HEK293 (cell line): Measurements from ENCODE around the gene CEACAM19.

ENCODE experiments used
- BCL11B ChIP-seq: fragments of 450-650 bp; formaldehyde crosslinking; IDR thresholded peaks from 2 replicates; pipeline ENCODE4 v1.5.1; 2016; ENCODE audit warnings: low read depth, missing biosample characterization, missing genetic modification characterization
- KLF10 ChIP-seq: fragments of 450-650 bp; IDR thresholded peaks from 2 replicates; pipeline ENCODE4 v1.5.1; 2018; ENCODE audit warnings: missing biosample characterization, mild to moderate bottlenecking, missing genetic modification characterization
- MYNN ChIP-seq: fragments of 450-650 bp; formaldehyde crosslinking; IDR thresholded peaks from 2 replicates; pipeline ENCODE4 v1.5.1; 2016; ENCODE audit warnings: missing biosample characterization, missing genetic modification characterization, borderline replicate concordance
- MZF1 ChIP-seq: fragments of 450-650 bp; formaldehyde crosslinking; IDR thresholded peaks from 2 replicates; pipeline ENCODE4 v1.5.1; 2017; ENCODE audit warnings: missing biosample characterization, missing genetic modification characterization, borderline replicate concordance
- PRDM1 ChIP-seq: fragments of 450-650 bp; formaldehyde crosslinking; IDR thresholded peaks from 2 replicates; pipeline ENCODE4; 2016; ENCODE audit warnings: missing biosample characterization, missing genetic modification characterization
- PRDM10 ChIP-seq: fragments of 450-650 bp; formaldehyde crosslinking; IDR thresholded peaks from 2 replicates; pipeline ENCODE4 v1.5.1; 2016; ENCODE audit warnings: missing biosample characterization, missing genetic modification characterization
- RBAK ChIP-seq: fragments of 450-650 bp; formaldehyde crosslinking; IDR thresholded peaks from 2 replicates; pipeline ENCODE4 v1.5.1; 2016; ENCODE audit warnings: missing biosample characterization, missing genetic modification characterization
- SP2 ChIP-seq: fragments of 450-650 bp; formaldehyde crosslinking; IDR thresholded peaks from 2 replicates; pipeline ENCODE4 v1.5.1; 2016; ENCODE audit warnings: missing biosample characterization, missing genetic modification characterization
- SP7 ChIP-seq: fragments of 450-650 bp; formaldehyde crosslinking; IDR thresholded peaks from 2 replicates; pipeline ENCODE4 v1.5.1; 2016; ENCODE audit warnings: missing biosample characterization, missing genetic modification characterization
- TRIM28 ChIP-seq: IDR thresholded peaks from 2 replicates; pipeline ENCODE4 v1.6.1; 2011; ENCODE audit warnings: low read length, control low read depth, borderline replicate concordance
- ZNF121 ChIP-seq: fragments of 450-650 bp; formaldehyde crosslinking; IDR thresholded peaks from 2 replicates; pipeline ENCODE4 v1.5.1; 2016; ENCODE audit warnings: missing biosample characterization, missing genetic modification characterization
- ZNF146 ChIP-seq: fragments of 450-650 bp; formaldehyde crosslinking; IDR thresholded peaks from 2 replicates; pipeline ENCODE4 v1.5.1; 2016; ENCODE audit warnings: missing biosample characterization, missing genetic modification characterization
- ZNF16 ChIP-seq: fragments of 450-650 bp; formaldehyde crosslinking; IDR thresholded peaks from 2 replicates; pipeline ENCODE4 v1.5.1; 2016; ENCODE audit warnings: low read depth, missing biosample characterization, missing genetic modification characterization
- ZNF169 ChIP-seq: fragments of 450-650 bp; formaldehyde crosslinking; IDR thresholded peaks from 2 replicates; pipeline ENCODE4 v1.5.1; 2016; ENCODE audit warnings: missing biosample characterization, missing genetic modification characterization
- ZNF302 ChIP-seq: fragments of 450-650 bp; formaldehyde crosslinking; IDR thresholded peaks from 2 replicates; pipeline ENCODE4 v1.5.1; 2016; ENCODE audit warnings: missing biosample characterization, missing genetic modification characterization, low read depth
- ZNF350 ChIP-seq: fragments of 450-650 bp; formaldehyde crosslinking; IDR thresholded peaks from 2 replicates; pipeline ENCODE4 v1.5.0; 2017; ENCODE audit warnings: missing biosample characterization, mild to moderate bottlenecking, missing genetic modification characterization
- ZNF354C ChIP-seq: fragments of 450-650 bp; formaldehyde crosslinking; IDR thresholded peaks from 2 replicates; pipeline ENCODE4 v1.5.1; 2016; ENCODE audit warnings: missing biosample characterization, missing genetic modification characterization, low read depth, borderline replicate concordance
- ZNF394 ChIP-seq: fragments of 450-650 bp; formaldehyde crosslinking; IDR thresholded peaks from 2 replicates; pipeline ENCODE4 v1.5.1; 2016; ENCODE audit warnings: missing biosample characterization, missing genetic modification characterization, mild to moderate bottlenecking, moderate library complexity, borderline replicate concordance
- ZNF423 ChIP-seq: fragments of 450-650 bp; formaldehyde crosslinking; IDR thresholded peaks from 2 replicates; pipeline ENCODE4 v1.5.1; 2016; ENCODE audit warnings: missing biosample characterization, missing genetic modification characterization
- ZNF433 ChIP-seq: fragments of 450-650 bp; formaldehyde crosslinking; IDR thresholded peaks from 2 replicates; pipeline ENCODE4 v1.5.1; 2016; ENCODE audit warnings: missing biosample characterization, missing genetic modification characterization, low read depth
- ZNF529 ChIP-seq: fragments of 450-650 bp; formaldehyde crosslinking; IDR thresholded peaks from 2 replicates; pipeline ENCODE4 v1.5.1; 2017; ENCODE audit warnings: missing genetic modification characterization, missing biosample characterization; ENCODE audit not compliant: insufficient replicate concordance
- ZNF530 ChIP-seq: fragments of 450-650 bp; formaldehyde crosslinking; IDR thresholded peaks from 2 replicates; pipeline ENCODE4 v1.5.1; 2016; ENCODE audit warnings: low read depth, missing biosample characterization, missing genetic modification characterization
- ZNF544 ChIP-seq: fragments of 450-650 bp; formaldehyde crosslinking; IDR thresholded peaks from 2 replicates; pipeline ENCODE4 v1.5.0; 2017; ENCODE audit warnings: missing biosample characterization, missing genetic modification characterization
- ZNF555 ChIP-seq: fragments of 450-650 bp; formaldehyde crosslinking; conservative IDR thresholded peaks from 2 replicates; pipeline ENCODE4 v1.5.1; 2017; ENCODE audit warnings: missing biosample characterization, mild to moderate bottlenecking, missing genetic modification characterization, inconsistent platforms
- ZNF623 ChIP-seq: fragments of 450-650 bp; formaldehyde crosslinking; IDR thresholded peaks from 2 replicates; pipeline ENCODE4 v1.5.1; 2016; ENCODE audit warnings: missing biosample characterization, missing genetic modification characterization
- ZNF660 ChIP-seq: fragments of 450-650 bp; IDR thresholded peaks from 2 replicates; pipeline ENCODE4 v1.5.1; 2018; ENCODE audit warnings: missing biosample characterization, mild to moderate bottlenecking, missing genetic modification characterization
- ZNF670 ChIP-seq: fragments of 450-650 bp; formaldehyde crosslinking; IDR thresholded peaks from 2 replicates; pipeline ENCODE4 v1.5.1; 2016; ENCODE audit warnings: missing biosample characterization, missing genetic modification characterization, low read depth
- ZNF792 ChIP-seq: fragments of 450-650 bp; formaldehyde crosslinking; IDR thresholded peaks from 2 replicates; pipeline ENCODE4 v1.5.1; 2016; ENCODE audit warnings: missing biosample characterization, missing genetic modification characterization
- TF ChIP-seq, protein P1 (sequence below): fragments of 450-650 bp; formaldehyde crosslinking; IDR thresholded peaks from 2 replicates; pipeline ENCODE4 v1.5.1; 2016; ENCODE audit warnings: missing biosample characterization, missing genetic modification characterization, borderline replicate concordance
- TF ChIP-seq, protein P2 (sequence below): fragments of 450-650 bp; formaldehyde crosslinking; conservative IDR thresholded peaks from 2 replicates; pipeline ENCODE4 v1.5.1; 2016; ENCODE audit warnings: low read depth, missing biosample characterization, missing genetic modification characterization
- TF ChIP-seq, protein P3 (sequence below): fragments of 450-650 bp; formaldehyde crosslinking; IDR thresholded peaks from 2 replicates; pipeline ENCODE4 v1.5.1; 2016; ENCODE audit warnings: missing biosample characterization, missing genetic modification characterization

The CEACAM19 gene

GRCh38 chr19:44643605-44644401 lies 27.5 kb upstream of the CEACAM19 start, which contains the start of gene PVR (continued):
- no peak for TF ChIP-seq ZNF530 (tag by site-specific recombination)
- no peak for TF ChIP-seq SP7
- TF ChIP-seq MZF1 (tag by site-specific recombination), result no peak; the same call in 1 of the 2 replicates
- no peak for TF ChIP-seq ZNF555 (tag by site-specific recombination)
- TF ChIP-seq ZNF423 (tag by site-specific recombination), result peak; percentile 64
- no peak for TF ChIP-seq ZNF623 (tag by site-specific recombination)
- no peak for TF ChIP-seq ZNF433 (tag by site-specific recombination)
- TF ChIP-seq ZNF660 (tag by site-specific recombination), result peak; percentile 88
- no peak for TF ChIP-seq TRIM28
- TF ChIP-seq ZNF394 (tag by site-specific recombination), result peak; percentile 71; the same call in 1 of the 2 replicates
- no peak for TF ChIP-seq KLF10 (tag by site-specific recombination)
- no peak for TF ChIP-seq ZNF146 (tag by site-specific recombination)
- TF ChIP-seq ZNF354C (tag by site-specific recombination), result no peak
- TF ChIP-seq, protein P1, sequence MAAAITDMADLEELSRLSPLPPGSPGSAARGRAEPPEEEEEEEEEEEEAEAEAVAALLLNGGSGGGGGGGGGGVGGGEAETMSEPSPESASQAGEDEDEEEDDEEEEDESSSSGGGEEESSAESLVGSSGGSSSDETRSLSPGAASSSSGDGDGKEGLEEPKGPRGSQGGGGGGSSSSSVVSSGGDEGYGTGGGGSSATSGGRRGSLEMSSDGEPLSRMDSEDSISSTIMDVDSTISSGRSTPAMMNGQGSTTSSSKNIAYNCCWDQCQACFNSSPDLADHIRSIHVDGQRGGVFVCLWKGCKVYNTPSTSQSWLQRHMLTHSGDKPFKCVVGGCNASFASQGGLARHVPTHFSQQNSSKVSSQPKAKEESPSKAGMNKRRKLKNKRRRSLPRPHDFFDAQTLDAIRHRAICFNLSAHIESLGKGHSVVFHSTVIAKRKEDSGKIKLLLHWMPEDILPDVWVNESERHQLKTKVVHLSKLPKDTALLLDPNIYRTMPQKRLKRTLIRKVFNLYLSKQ (tag by site-specific recombination), result no peak
- 0 out of 2 replicates have a peak, but pooled peaks have one; percentile 45 for TF ChIP-seq BCL11B (tag by site-specific recombination)
- no peak for TF ChIP-seq ZNF121 (tag by site-specific recombination)
- TF ChIP-seq ZNF529 (tag by site-specific recombination), result no peak
- TF ChIP-seq ZNF792, result 0 out of 2 replicates have a peak, but pooled peaks have one; percentile 11
- TF ChIP-seq ZNF169 (tag by site-specific recombination), result no peak
- TF ChIP-seq ZNF302 (tag by site-specific recombination), result no peak
- TF ChIP-seq, protein P2, sequence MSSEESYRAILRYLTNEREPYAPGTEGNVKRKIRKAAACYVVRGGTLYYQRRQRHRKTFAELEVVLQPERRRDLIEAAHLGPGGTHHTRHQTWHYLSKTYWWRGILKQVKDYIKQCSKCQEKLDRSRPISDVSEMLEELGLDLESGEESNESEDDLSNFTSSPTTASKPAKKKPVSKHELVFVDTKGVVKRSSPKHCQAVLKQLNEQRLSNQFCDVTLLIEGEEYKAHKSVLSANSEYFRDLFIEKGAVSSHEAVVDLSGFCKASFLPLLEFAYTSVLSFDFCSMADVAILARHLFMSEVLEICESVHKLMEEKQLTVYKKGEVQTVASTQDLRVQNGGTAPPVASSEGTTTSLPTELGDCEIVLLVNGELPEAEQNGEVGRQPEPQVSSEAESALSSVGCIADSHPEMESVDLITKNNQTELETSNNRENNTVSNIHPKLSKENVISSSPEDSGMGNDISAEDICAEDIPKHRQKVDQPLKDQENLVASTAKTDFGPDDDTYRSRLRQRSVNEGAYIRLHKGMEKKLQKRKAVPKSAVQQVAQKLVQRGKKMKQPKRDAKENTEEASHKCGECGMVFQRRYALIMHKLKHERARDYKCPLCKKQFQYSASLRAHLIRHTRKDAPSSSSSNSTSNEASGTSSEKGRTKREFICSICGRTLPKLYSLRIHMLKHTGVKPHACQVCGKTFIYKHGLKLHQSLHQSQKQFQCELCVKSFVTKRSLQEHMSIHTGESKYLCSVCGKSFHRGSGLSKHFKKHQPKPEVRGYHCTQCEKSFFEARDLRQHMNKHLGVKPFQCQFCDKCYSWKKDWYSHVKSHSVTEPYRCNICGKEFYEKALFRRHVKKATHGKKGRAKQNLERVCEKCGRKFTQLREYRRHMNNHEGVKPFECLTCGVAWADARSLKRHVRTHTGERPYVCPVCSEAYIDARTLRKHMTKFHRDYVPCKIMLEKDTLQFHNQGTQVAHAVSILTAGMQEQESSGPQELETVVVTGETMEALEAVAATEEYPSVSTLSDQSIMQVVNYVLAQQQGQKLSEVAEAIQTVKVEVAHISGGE (tag by site-specific recombination), result 0 out of 2 replicates have a peak, but pooled peaks have one; percentile 21
- no peak for TF ChIP-seq RBAK
- TF ChIP-seq ZNF670 (tag by site-specific recombination), result no peak
- peak; percentile 34 for TF ChIP-seq SP2 (tag by site-specific recombination)
- peak; percentile 63 for TF ChIP-seq PRDM10 (tag by site-specific recombination)
- no peak for TF ChIP-seq ZNF350 (tag by site-specific recombination)
- TF ChIP-seq ZNF16 (tag by site-specific recombination), result no peak
- no peak for TF ChIP-seq ZNF544 (tag by site-specific recombination)
- TF ChIP-seq PRDM1 (tag by site-specific recombination), result no peak
- no peak for TF ChIP-seq MYNN (tag by site-specific recombination)
- TF ChIP-seq, protein P3, sequence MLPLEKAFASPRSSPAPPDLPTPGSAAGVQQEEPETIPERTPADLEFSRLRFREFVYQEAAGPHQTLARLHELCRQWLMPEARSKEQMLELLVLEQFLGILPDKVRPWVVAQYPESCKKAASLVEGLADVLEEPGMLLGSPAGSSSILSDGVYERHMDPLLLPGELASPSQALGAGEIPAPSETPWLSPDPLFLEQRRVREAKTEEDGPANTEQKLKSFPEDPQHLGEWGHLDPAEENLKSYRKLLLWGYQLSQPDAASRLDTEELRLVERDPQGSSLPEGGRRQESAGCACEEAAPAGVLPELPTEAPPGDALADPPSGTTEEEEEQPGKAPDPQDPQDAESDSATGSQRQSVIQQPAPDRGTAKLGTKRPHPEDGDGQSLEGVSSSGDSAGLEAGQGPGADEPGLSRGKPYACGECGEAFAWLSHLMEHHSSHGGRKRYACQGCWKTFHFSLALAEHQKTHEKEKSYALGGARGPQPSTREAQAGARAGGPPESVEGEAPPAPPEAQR (tag by site-specific recombination), result no peak
